ENCODE data around the gene EMC6. TPM values are rescaled to one million over a fixed set of nuclear protein-coding genes. Genes with fewer than 3 reads are reported as not detected.

Gene EMC6
- polyA plus RNA-seq, 1 of the 3 experiments (the other 2 are of a cell fraction) = 56.6 TPM

DNA sequence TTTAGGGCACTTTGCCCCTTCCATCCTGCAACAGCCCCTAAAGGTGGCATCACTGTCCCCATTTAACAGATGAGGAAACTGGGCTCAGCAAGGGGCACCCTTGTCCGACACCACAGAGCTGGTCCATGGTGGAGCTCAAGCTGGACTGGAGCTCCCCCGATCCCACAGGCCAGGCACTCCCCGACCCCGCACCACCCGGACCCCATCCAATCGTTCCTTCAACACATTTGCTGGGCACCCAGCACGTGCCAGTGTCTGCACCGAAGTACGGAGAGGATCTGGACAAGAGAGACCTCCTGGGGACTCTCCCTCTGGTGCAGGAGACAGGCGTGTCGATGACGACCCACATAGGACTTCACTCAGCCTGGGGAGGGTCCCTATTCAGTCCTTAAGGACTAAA is 13.4 kb downstream of the EMC6 start:
- Histone ChIP-seq H4K20me1 (ENCODE audit: insufficient read depth) (no peaks in the 10 kb centered on the region), H3K4me1 (ENCODE audit: control insufficient read depth in 1 of 2, insufficient read depth in 2 of 2, low read depth in 1 of 2, low read length in 1 of 2) (no peaks in the 10 kb centered on the region), H2AFZ (ENCODE audit: low read depth) (no peak overlapping the region), H3K9me3 (no peaks in the 10 kb centered on the region), H3K79me2 (ENCODE audit: insufficient read depth) (no peaks in the 10 kb centered on the region), H3K4me3 (ENCODE audit: low read depth in 2 of 2, low read length in 1 of 2) (no peak overlapping the region), H3K9ac (no peak overlapping the region), H3K36me3 (replicated peaks in 1 of 2; ENCODE audit: control insufficient read depth in 1 of 2, insufficient read depth in 2 of 2, low read length in 1 of 2) (no peaks in the 10 kb centered on the region), H3K27ac (ENCODE audit: low read depth in 2 of 2, low read length in 1 of 2) (no peak overlapping the region), H3F3A (replicated peaks; ENCODE audit: insufficient read depth) (no peaks in the 10 kb centered on the region), H3K4me2 (no peak overlapping the region), H3K27me3 (ENCODE audit: insufficient read depth) (no peaks in the 10 kb centered on the region), H3K9me2 (no peaks in the 10 kb centered on the region)
- TF ChIP-seq, protein P1, sequence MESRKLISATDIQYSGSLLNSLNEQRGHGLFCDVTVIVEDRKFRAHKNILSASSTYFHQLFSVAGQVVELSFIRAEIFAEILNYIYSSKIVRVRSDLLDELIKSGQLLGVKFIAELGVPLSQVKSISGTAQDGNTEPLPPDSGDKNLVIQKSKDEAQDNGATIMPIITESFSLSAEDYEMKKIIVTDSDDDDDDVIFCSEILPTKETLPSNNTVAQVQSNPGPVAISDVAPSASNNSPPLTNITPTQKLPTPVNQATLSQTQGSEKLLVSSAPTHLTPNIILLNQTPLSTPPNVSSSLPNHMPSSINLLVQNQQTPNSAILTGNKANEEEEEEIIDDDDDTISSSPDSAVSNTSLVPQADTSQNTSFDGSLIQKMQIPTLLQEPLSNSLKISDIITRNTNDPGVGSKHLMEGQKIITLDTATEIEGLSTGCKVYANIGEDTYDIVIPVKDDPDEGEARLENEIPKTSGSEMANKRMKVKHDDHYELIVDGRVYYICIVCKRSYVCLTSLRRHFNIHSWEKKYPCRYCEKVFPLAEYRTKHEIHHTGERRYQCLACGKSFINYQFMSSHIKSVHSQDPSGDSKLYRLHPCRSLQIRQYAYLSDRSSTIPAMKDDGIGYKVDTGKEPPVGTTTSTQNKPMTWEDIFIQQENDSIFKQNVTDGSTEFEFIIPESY (IDR thresholded peaks at IDR 0.05; ENCODE audit: borderline replicate concordance, low read depth) = no peak
- TF ChIP-seq RFX5 (IDR thresholded peaks at IDR 0.05; ENCODE audit: low read length) (no peak), POLR2AphosphoS5 (IDR thresholded peaks at IDR 0.05; ENCODE audit: low read depth, low read length) (no peak), SIN3A (IDR thresholded peaks at IDR 0.05; ENCODE audit: borderline replicate concordance, low read depth, low read length) (no peak), NRF1 (IDR thresholded peaks at IDR 0.05; ENCODE audit: low read depth, low read length) (no peak), YY1 (IDR thresholded peaks at IDR 0.05; ENCODE audit: low read depth) (no peak), EP300 (IDR thresholded peaks at IDR 0.05; ENCODE audit: borderline replicate concordance in 1 of 2, low read depth in 1 of 2, low read length in 1 of 2) (no peak), JUND (IDR thresholded peaks at IDR 0.05) (no peak), GABPA (IDR thresholded peaks at IDR 0.05; ENCODE audit: low read depth) (no peak), MEF2A (IDR thresholded peaks at IDR 0.05; ENCODE audit: borderline replicate concordance, low read depth) (no peak), MXI1 (IDR thresholded peaks at IDR 0.05; ENCODE audit: low read depth, low read length) (no peak), EZH2phosphoT487 (IDR thresholded peaks at IDR 0.05; ENCODE audit: borderline replicate concordance, low read depth) (no peak), ELF1 (IDR thresholded peaks at IDR 0.05) (no peak), SMC3 (IDR thresholded peaks at IDR 0.05; ENCODE audit: low read depth, low read length) (no peak), RAD21 (IDR thresholded peaks at IDR 0.05; ENCODE audit: low read length) (no peak)
- TF ChIP-seq, protein P2, sequence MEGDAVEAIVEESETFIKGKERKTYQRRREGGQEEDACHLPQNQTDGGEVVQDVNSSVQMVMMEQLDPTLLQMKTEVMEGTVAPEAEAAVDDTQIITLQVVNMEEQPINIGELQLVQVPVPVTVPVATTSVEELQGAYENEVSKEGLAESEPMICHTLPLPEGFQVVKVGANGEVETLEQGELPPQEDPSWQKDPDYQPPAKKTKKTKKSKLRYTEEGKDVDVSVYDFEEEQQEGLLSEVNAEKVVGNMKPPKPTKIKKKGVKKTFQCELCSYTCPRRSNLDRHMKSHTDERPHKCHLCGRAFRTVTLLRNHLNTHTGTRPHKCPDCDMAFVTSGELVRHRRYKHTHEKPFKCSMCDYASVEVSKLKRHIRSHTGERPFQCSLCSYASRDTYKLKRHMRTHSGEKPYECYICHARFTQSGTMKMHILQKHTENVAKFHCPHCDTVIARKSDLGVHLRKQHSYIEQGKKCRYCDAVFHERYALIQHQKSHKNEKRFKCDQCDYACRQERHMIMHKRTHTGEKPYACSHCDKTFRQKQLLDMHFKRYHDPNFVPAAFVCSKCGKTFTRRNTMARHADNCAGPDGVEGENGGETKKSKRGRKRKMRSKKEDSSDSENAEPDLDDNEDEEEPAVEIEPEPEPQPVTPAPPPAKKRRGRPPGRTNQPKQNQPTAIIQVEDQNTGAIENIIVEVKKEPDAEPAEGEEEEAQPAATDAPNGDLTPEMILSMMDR (IDR thresholded peaks at IDR 0.05) = no peak
- TF ChIP-seq, protein P3, sequence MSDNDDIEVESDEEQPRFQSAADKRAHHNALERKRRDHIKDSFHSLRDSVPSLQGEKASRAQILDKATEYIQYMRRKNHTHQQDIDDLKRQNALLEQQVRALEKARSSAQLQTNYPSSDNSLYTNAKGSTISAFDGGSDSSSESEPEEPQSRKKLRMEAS (IDR thresholded peaks at IDR 0.05; ENCODE audit: low read depth) = no peak
- TF ChIP-seq, protein P4, sequence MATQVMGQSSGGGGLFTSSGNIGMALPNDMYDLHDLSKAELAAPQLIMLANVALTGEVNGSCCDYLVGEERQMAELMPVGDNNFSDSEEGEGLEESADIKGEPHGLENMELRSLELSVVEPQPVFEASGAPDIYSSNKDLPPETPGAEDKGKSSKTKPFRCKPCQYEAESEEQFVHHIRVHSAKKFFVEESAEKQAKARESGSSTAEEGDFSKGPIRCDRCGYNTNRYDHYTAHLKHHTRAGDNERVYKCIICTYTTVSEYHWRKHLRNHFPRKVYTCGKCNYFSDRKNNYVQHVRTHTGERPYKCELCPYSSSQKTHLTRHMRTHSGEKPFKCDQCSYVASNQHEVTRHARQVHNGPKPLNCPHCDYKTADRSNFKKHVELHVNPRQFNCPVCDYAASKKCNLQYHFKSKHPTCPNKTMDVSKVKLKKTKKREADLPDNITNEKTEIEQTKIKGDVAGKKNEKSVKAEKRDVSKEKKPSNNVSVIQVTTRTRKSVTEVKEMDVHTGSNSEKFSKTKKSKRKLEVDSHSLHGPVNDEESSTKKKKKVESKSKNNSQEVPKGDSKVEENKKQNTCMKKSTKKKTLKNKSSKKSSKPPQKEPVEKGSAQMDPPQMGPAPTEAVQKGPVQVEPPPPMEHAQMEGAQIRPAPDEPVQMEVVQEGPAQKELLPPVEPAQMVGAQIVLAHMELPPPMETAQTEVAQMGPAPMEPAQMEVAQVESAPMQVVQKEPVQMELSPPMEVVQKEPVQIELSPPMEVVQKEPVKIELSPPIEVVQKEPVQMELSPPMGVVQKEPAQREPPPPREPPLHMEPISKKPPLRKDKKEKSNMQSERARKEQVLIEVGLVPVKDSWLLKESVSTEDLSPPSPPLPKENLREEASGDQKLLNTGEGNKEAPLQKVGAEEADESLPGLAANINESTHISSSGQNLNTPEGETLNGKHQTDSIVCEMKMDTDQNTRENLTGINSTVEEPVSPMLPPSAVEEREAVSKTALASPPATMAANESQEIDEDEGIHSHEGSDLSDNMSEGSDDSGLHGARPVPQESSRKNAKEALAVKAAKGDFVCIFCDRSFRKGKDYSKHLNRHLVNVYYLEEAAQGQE (IDR thresholded peaks at IDR 0.05; ENCODE audit: low read depth, low read length) = no peak
- ChIA-PET POLR2A (no interaction called here), CTCF (interaction anchor here (0.7 to 1.9 kb wide), 6 partner anchors 8 to 41 kb away, joined by 3 to 28 read pairs (median 4); partner anchors contain the start of gene P2RX5)
- WGBS (ENCODE audit: low lambda C conversion rate) = 54% methylated on average over 7 of the region's 12 CpGs
- no peak for DNase-seq

All from SK-N-SH (cell line).